ENCODE data around the gene SUN5.
"Not testable (repeated sequence)": the region's sequence is repeated elsewhere in the genome, so short reads cannot be mapped to it uniquely, and the experiment has no call there.

Gene SUN5

DNA sequence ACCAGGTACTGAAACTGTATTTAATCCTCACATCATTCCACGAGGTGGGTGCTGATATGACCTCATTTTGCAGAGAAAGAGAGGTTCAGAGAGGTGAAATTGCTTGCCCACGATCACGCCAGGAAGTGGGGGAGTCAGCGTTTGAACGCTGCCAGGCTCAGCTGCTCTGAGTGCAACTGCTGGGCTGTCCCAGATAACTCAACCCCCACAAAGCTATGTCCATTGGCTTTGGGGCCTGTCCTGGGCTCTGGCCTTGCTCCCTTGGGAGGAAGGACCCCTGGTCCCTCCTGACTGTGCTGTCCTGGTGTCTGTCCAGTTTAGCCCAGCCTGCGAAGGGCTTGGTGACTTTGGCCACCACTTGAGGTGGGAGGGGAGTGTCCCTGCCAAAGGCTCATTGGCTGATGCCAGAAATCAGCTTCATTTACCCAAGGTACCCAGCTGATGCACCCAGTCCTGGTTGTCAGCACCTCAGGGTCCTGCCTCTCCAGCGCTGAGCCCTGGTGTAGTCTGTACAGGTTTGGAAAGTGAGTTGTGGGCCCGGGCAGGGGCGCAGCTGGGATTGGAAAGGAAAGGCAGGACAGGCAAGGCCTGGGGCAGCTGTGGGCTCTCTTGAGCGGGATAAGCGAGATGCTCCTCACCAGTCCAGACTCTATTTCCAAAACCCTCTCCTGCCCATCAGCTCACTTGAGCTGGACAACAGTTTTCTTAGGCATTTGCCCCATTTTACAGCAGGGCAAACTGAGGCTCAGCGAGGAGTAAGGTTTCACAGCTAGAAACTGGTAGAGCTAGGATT is 38.5 kb downstream of the SUN5 start:
- Histone ChIP-seq H3K27ac (no peak overlapping the region), H4K20me1 (no peaks in the 10 kb centered on the region), H3K4me1 (peaks cover 75% of the 10 kb centered on the region), H3K9me3 (no peaks in the 10 kb centered on the region), H3K27me3 (no peaks in the 10 kb centered on the region), H3K36me3 (no peaks in the 10 kb centered on the region), H3K4me2 (peak overlapping the region; percentile 13), H3K9ac (no peak overlapping the region), H3K4me3 (no peak overlapping the region)
- no peak for TF ChIP-seq Cebpa-rat (IDR thresholded peaks at IDR 0.05)

DNA sequence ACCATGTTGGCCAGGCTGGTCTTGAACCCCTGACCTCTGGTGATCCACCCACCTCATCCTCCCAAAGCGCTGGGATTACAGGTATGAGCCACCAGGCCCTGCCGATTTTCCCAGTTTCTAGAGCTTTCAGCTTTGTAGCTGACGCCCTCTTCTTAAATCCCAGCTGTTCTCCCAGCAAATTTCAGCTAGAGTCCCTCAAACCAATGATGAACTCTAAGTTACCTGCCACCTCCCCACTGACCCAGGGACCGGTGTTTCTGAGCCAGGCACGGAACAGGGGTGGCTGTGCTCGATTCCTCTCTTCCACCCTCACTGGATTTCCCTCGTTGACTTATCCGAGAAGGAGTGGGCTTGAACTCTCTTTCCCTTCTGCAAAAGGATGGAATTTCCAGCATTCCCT is 39.1 kb downstream of the SUN5 start:
- no peaks in the 10 kb centered on the region for H3K36me3 ChIP-seq
- H3K4me2 ChIP-seq = no peak overlapping the region
- no peak overlapping the region for H3K27ac ChIP-seq
- no peak overlapping the region for H3K9ac ChIP-seq
- no peak for TF ChIP-seq Cebpa-rat (IDR thresholded peaks at IDR 0.05)
- H3K4me1 ChIP-seq = peaks cover 68% of the 10 kb centered on the region
- H4K20me1 ChIP-seq = no peaks in the 10 kb centered on the region
- H3K4me3 ChIP-seq = no peak overlapping the region
- H3K27me3 ChIP-seq = no peaks in the 10 kb centered on the region
- no peaks in the 10 kb centered on the region for H3K9me3 ChIP-seq

DNA sequence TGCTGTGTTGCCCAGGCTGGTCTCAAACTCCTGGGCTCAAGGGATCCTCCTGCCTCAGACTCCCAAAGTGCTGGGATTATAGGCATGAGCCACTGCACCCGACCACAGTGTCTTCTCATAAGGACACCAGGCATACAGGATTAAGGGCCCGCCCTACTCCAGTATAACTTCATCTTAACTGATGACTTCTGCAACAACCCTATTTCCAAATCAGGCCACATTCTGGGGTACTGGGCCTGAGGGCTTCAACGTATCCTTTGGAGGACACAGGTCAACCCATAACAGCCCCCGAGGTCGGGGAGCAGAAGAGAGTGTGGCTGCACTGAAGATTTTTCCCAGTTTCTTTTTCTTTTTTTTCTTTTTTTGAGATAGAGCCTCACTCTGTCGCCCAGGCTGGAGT is 39.7 kb downstream of the SUN5 start:
- H3K4me3 ChIP-seq = no peak overlapping the region
- H3K4me2 ChIP-seq = peak overlapping the region; percentile 34; the same call in 1 of the 2 replicates
- no peak for TF ChIP-seq Cebpa-rat (IDR thresholded peaks at IDR 0.05)
- no peaks in the 10 kb centered on the region for H3K36me3 ChIP-seq
- H3K9ac ChIP-seq = no peak overlapping the region
- no peaks in the 10 kb centered on the region for H3K27me3 ChIP-seq
- no peaks in the 10 kb centered on the region for H4K20me1 ChIP-seq
- H3K4me1 ChIP-seq = peaks cover 63% of the 10 kb centered on the region
- H3K9me3 ChIP-seq = no peaks in the 10 kb centered on the region
- H3K27ac ChIP-seq = no peak overlapping the region

DNA sequence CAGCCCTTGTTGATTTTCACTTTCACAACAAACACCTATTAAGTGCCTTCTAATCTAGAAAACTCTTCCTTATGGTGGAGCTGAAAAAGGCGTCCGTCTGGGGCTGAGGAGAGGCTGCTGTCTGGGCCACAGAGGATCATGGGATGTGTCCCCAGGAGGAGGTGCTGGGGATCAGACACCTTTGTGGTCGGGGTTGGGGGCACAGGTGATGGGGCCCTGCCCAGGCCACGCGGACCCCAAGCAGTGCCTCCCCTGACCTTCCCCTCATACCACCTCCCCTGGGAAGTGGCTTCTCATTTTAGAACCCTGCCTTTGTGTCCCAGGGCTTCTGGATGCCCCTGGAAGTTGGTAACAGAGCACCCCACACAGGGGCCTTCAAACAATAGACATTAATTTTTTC is 41.1 kb downstream of the SUN5 start:
- peaks cover 49% of the 10 kb centered on the region for H3K4me1 ChIP-seq
- H3K27ac ChIP-seq = no peak overlapping the region
- peaks cover 1% of the 10 kb centered on the region for H3K9me3 ChIP-seq
- no peak overlapping the region for H3K4me3 ChIP-seq
- no peaks in the 10 kb centered on the region for H4K20me1 ChIP-seq
- H3K9ac ChIP-seq = no peak overlapping the region
- H3K4me2 ChIP-seq = peak overlapping the region; percentile 34
- H3K27me3 ChIP-seq = no peaks in the 10 kb centered on the region
- H3K36me3 ChIP-seq = no peaks in the 10 kb centered on the region
- no peak for TF ChIP-seq Cebpa-rat (IDR thresholded peaks at IDR 0.05)

DNA sequence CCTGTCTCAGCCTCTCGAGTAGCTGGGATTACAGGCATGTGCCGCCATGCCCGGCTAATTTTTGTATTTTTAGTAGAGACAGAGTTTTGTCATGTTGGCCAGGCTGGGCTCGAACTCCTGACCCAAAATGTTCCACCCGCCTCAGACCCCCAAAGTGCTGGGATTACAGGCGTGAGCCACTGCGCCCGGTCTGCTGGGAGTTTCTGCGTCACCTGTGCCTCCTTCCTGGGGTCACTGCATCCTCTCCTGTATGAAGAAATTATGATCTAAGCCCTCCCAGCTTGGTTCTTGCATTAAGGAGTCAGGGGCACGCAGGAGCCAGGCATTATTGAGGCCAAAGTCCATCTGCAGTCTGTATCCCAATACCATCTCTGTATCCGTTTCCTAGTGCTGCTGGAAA is 41.6 kb downstream of the SUN5 start:
- H3K4me1 ChIP-seq = peaks cover 43% of the 10 kb centered on the region
- not testable (repeated sequence) for H4K20me1 ChIP-seq, H3K9ac ChIP-seq, H3K9me3 ChIP-seq, H3K27ac ChIP-seq, H3K4me2 ChIP-seq, H3K36me3 ChIP-seq, H3K4me3 ChIP-seq, H3K27me3 ChIP-seq

DNA sequence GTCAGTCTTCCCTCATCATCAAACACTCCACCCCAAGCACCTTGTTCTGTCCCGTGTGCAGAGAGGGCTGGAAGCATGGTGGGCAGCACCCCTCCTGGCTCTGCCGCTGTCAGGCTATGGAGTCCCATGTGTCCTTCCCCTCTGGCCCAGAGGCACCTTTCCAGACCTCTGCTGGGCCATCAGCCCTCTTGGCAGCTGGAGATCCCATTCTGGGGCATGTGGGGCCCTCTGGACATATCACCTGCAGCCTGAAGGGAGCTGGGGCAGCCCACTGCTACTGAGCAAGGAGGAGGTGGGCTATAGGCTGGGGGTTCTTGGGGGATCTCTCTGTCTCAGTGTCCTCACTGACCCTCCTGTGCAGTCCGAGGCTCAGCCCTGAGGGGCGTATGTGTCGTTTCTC is 42.2 kb downstream of the SUN5 start:
- Histone ChIP-seq H3K36me3 (no peaks in the 10 kb centered on the region), H3K9ac (no peak overlapping the region), H3K4me1 (peaks cover 37% of the 10 kb centered on the region), H4K20me1 (no peaks in the 10 kb centered on the region), H3K27me3 (no peaks in the 10 kb centered on the region), H3K9me3 (peaks cover 13% of the 10 kb centered on the region), H3K4me3 (no peak overlapping the region), H3K27ac (no peak overlapping the region), H3K4me2 (no peak overlapping the region)
- TF ChIP-seq Cebpa-rat (IDR thresholded peaks at IDR 0.05) = no peak

DNA sequence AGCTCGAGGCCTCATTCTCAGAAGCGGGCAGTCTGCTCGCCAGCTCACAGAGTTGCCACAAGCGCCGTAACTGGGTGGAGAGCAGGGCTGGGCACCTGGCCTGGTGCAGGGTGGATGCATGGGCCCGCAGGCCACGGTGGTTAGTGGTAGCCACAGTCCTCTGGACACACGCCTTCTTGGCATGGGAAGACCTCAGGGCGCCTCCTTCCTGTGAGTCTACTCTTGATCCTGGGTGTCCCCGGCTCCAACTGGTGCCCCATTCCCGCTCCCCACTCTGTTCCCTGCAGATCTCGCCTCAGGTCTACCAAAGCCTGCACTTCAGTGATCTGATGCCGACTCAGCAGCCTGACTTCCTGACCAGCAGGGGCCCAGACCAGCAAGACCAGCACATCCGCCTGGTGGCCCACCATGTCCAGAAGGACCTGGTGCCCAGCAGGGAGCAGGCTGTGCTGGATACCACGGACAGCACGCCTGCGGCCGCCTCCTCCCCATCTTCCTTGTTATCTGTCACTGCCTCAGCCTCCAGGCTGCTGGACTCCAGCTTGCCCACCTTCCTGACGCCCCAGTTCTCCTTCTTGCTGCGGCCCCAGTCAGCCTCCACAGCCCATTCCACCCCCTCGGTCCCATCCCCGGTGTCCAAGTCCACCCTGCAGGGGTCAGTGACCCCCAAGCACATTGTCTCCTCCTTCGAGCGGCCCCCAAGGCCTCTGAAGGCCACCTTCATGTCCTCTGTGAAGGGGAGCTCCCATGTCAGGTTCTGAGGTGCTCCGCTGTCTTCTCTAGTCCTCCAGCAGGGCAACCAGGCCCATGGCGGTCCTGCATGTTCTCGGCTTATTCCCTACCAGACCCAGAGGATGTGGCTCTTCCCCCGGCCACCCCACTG is 43.1 kb downstream of the SUN5 start:
- Histone ChIP-seq H3K4me3 (no peak overlapping the region), H4K20me1 (no peaks in the 10 kb centered on the region), H3K27ac (no peak overlapping the region), H3K9me3 (peaks cover 22% of the 10 kb centered on the region), H3K4me2 (no peak overlapping the region), H3K9ac (no peak overlapping the region), H3K4me1 (peaks cover 28% of the 10 kb centered on the region), H3K36me3 (no peaks in the 10 kb centered on the region), H3K27me3 (no peaks in the 10 kb centered on the region)
- TF ChIP-seq Cebpa-rat (IDR thresholded peaks at IDR 0.05) = no peak

DNA sequence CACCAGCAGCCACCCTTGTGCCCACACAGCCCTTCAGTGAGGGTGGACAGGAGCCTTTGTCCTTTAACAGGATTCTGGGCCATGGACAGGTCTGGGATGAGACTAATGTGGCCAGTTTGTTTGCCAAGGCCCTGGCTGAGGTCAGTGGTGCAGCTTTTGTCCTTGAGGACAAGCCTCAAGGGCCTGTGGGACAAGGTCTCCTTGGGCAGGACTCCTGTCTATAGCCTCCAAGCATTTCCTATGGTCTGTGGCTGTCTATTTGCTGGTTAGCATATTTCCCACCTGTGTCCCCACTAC is 44.1 kb downstream of the SUN5 start:
- Histone ChIP-seq H3K9me3 (peaks cover 28% of the 10 kb centered on the region), H3K36me3 (no peaks in the 10 kb centered on the region), H4K20me1 (no peaks in the 10 kb centered on the region), H3K4me3 (no peak overlapping the region), H3K27ac (no peak overlapping the region), H3K4me2 (no peak overlapping the region), H3K4me1 (peaks cover 19% of the 10 kb centered on the region), H3K9ac (no peak overlapping the region), H3K27me3 (no peaks in the 10 kb centered on the region)
- no peak for TF ChIP-seq Cebpa-rat (IDR thresholded peaks at IDR 0.05)

DNA sequence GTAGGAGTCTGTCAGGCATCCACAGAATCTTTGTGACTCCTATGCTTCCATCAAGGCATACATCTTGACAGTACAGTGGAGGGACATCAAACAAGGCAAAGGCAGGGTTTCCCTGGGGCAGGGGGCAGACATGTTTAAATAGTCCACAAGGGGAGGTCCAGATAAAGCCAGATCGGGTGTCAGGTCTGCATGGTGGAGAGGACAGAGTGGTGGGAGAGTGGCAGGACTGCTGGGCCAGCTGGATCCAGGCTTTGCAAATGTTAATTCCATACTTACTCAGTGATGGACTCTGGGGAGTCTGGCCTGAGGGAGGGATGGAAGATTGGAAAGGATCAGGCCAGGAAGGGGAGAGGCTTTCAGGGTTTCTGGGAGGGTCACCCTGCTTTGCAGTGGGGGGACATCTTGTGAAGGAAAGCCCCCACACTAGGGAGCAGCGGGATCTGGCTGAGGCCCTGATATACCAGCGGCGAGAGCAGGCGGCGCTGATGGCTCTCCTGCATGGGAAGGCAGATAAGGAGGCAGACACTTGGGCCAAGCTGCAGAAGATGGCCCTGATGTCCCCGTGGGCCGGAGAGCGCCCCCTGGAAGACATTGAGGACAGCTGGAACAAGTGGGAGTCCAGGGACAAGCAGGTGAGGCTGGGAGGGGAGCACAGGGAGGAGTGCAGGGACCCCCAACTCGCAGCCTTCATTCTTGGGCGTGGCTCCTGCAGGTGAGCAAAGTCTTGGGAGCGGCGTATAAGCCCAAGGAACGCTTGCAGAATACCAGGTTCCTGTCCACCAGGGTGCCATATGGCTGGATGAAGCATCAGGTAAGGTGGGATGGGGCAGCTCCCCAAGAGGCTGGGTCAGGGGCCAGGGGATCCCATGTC is 44.6 kb downstream of the SUN5 start:
- Histone ChIP-seq H3K4me1 (peaks cover 17% of the 10 kb centered on the region), H3K4me2 (no peak overlapping the region), H3K36me3 (no peaks in the 10 kb centered on the region), H3K27me3 (no peaks in the 10 kb centered on the region), H4K20me1 (no peaks in the 10 kb centered on the region), H3K4me3 (no peak overlapping the region), H3K27ac (no peak overlapping the region), H3K9me3 (peaks cover 34% of the 10 kb centered on the region), H3K9ac (no peak overlapping the region)
- no peak for TF ChIP-seq Cebpa-rat (IDR thresholded peaks at IDR 0.05)

Measured in BLaER1 (cell line).